Stimulated activated effector memory CD8-positive, alpha-beta T cell treated with anti-CD3 and anti-CD28 coated beads, Interleukin-12 subunit alpha, Interleukin-12 subunit beta, amount 100 ng/mL, for 72 hours (primary cell): Measurements from ENCODE around the gene COL9A2.
"Not testable (repeated sequence)": the region's sequence is repeated elsewhere in the genome, so short reads cannot be mapped to it uniquely, and the experiment has no call there.

ENCODE experiments used
- ATAC-seq: fragments of 150-1000 bp; cut with Tn5 transposase; 2 replicates; pipeline ENCODE4 v1.10.0; 2021
- DNase-seq, 2 donors: peaks; one replicate each; pipeline ENCODE4 v3.0.0; 2021 to 2022; ENCODE audit warnings: low spot score in 2 of 2
- H3K27ac Mint-ChIP-seq: one replicate; pipeline ENCODE4 v1.8.0; 2022; ENCODE audit warnings: mild to moderate bottlenecking, mixed read lengths
- H3K36me3 Mint-ChIP-seq: one replicate; pipeline ENCODE4 v1.8.0; 2022; ENCODE audit warnings: mild to moderate bottlenecking, mixed read lengths
- H3K4me1 Mint-ChIP-seq: one replicate; pipeline ENCODE4 v1.8.0; 2022; ENCODE audit warnings: mixed read lengths
- H3K4me3 Mint-ChIP-seq: one replicate; pipeline ENCODE4 v1.8.0; 2022; ENCODE audit warnings: mild to moderate bottlenecking, mixed read lengths
- H3K9me3 Mint-ChIP-seq: one replicate; pipeline ENCODE4 v1.8.0; 2022; ENCODE audit warnings: mixed read lengths

Gene COL9A2

GRCh38 chr1:40339420-40340323 is 22.6 kb upstream of the COL9A2 start:
- H3K36me3 Mint-ChIP-seq = peaks cover 6% of the 10 kb centered on the region
- no peak overlapping the region for H3K4me3 Mint-ChIP-seq
- peaks cover 52% of the 10 kb centered on the region for H3K4me1 Mint-ChIP-seq
- DNase-seq (no peak), ATAC-seq (no peak)
- no peaks in the 10 kb centered on the region for H3K9me3 Mint-ChIP-seq
- no peak overlapping the region for H3K27ac Mint-ChIP-seq

GRCh38 chr1:40338745-40339419 is 21.8 kb upstream of the COL9A2 start:
- peaks cover 44% of the 10 kb centered on the region for H3K4me1 Mint-ChIP-seq
- H3K36me3 Mint-ChIP-seq = peaks cover 6% of the 10 kb centered on the region
- DNase-seq (peak; percentile 92 to 96), ATAC-seq (peak; percentile 89)
- peak overlapping the region; percentile 42 for H3K4me3 Mint-ChIP-seq
- peak overlapping the region; percentile 9 for H3K27ac Mint-ChIP-seq
- H3K9me3 Mint-ChIP-seq = no peaks in the 10 kb centered on the region

- Mint-ChIP-seq H3K4me1 (peaks cover 36% of the 10 kb centered on the region), H3K4me3 (no peak overlapping the region), H3K9me3 (no peaks in the 10 kb centered on the region), H3K36me3 (peaks cover 4% of the 10 kb centered on the region), H3K27ac (no peak overlapping the region)
- DNase-seq = no peak
- no peak for ATAC-seq
These were observed 20.4 kb upstream of the COL9A2 start for GRCh38 chr1:40337443-40337842.

GRCh38 chr1:40332695-40333094 is 15.6 kb upstream of the COL9A2 start:
- H3K27ac Mint-ChIP-seq = no peak overlapping the region
- H3K36me3 Mint-ChIP-seq = no peaks in the 10 kb centered on the region
- no peaks in the 10 kb centered on the region for H3K4me1 Mint-ChIP-seq
- no peak for ATAC-seq
- H3K4me3 Mint-ChIP-seq = no peak overlapping the region
- DNase-seq = no peak
- no peaks in the 10 kb centered on the region for H3K9me3 Mint-ChIP-seq

- not testable (repeated sequence) for H3K4me3 Mint-ChIP-seq, H3K9me3 Mint-ChIP-seq
These were observed 14.3 kb upstream of the COL9A2 start for GRCh38 chr1:40331403-40331802.

GRCh38 chr1:40318970-40319621 is 2.0 kb upstream of the COL9A2 start:
- no peak for DNase-seq
- Mint-ChIP-seq H3K27ac (no peak overlapping the region), H3K36me3 (no peaks in the 10 kb centered on the region), H3K4me3 (no peak overlapping the region), H3K4me1 (peaks cover 31% of the 10 kb centered on the region), H3K9me3 (no peaks in the 10 kb centered on the region)
- ATAC-seq = no peak

More at GRCh38 chr1:40331403-40331802, 14.3 kb upstream of the COL9A2 start:
- H3K27ac Mint-ChIP-seq, H3K4me1 Mint-ChIP-seq, ATAC-seq, DNase-seq, H3K36me3 Mint-ChIP-seq: not testable (repeated sequence)

- ATAC-seq = no peak
- H3K27ac Mint-ChIP-seq = no peak overlapping the region
These were observed 1.4 kb upstream of the COL9A2 start for GRCh38 chr1:40318476-40318875.

GRCh38 chr1:40317394-40318074 is 448 bp upstream of the COL9A2 start:
- Mint-ChIP-seq H3K9me3 (no peaks in the 10 kb centered on the region), H3K36me3 (no peaks in the 10 kb centered on the region), H3K4me1 (peaks cover 38% of the 10 kb centered on the region), H3K4me3 (peak overlapping the region; percentile 85), H3K27ac (no peak overlapping the region)
- ATAC-seq (no peak), DNase-seq (no peak)

More at GRCh38 chr1:40318476-40318875, 1.4 kb upstream of the COL9A2 start:
- H3K4me3 Mint-ChIP-seq = no peak overlapping the region
- no peaks in the 10 kb centered on the region for H3K36me3 Mint-ChIP-seq
- H3K4me1 Mint-ChIP-seq = peaks cover 31% of the 10 kb centered on the region
- DNase-seq = no peak
- no peaks in the 10 kb centered on the region for H3K9me3 Mint-ChIP-seq

- peak; percentile 23 to 77 for DNase-seq
- H3K27ac Mint-ChIP-seq = peak overlapping the region; percentile 84
- ATAC-seq = peak; percentile 55
- peak overlapping the region; percentile 85 for H3K4me3 Mint-ChIP-seq
- no peaks in the 10 kb centered on the region for H3K36me3 Mint-ChIP-seq
- peaks cover 38% of the 10 kb centered on the region for H3K4me1 Mint-ChIP-seq
- no peaks in the 10 kb centered on the region for H3K9me3 Mint-ChIP-seq
These were observed 1.1 kb downstream of the COL9A2 start for GRCh38 chr1:40315795-40316594.

GRCh38 chr1:40315239-40315794 is 1.8 kb downstream of the COL9A2 start:
- peaks cover 38% of the 10 kb centered on the region for H3K4me1 Mint-ChIP-seq
- peak overlapping the region; percentile 85 for H3K4me3 Mint-ChIP-seq
- peak; percentile 83 to 91 for DNase-seq

GRCh38 chr1:40314721-40315238 is 2.3 kb downstream of the COL9A2 start:
- peaks cover 38% of the 10 kb centered on the region for H3K4me1 Mint-ChIP-seq
- H3K4me3 Mint-ChIP-seq = peak overlapping the region; percentile 85
- no peak for ATAC-seq
- H3K9me3 Mint-ChIP-seq = no peaks in the 10 kb centered on the region
- no peaks in the 10 kb centered on the region for H3K36me3 Mint-ChIP-seq
- no peak for DNase-seq
- H3K27ac Mint-ChIP-seq = no peak overlapping the region

More at GRCh38 chr1:40315239-40315794, 1.8 kb downstream of the COL9A2 start:
- H3K36me3 Mint-ChIP-seq = no peaks in the 10 kb centered on the region
- H3K27ac Mint-ChIP-seq = peak overlapping the region; percentile 84
- H3K9me3 Mint-ChIP-seq = no peaks in the 10 kb centered on the region
- peak; percentile 78 for ATAC-seq

GRCh38 chr1:40313958-40314720 is 2.9 kb downstream of the COL9A2 start:
- no peak for ATAC-seq
- no peak overlapping the region for H3K27ac Mint-ChIP-seq

GRCh38 chr1:40313329-40313957 is 3.6 kb downstream of the COL9A2 start:
- no peaks in the 10 kb centered on the region for H3K9me3 Mint-ChIP-seq
- H3K27ac Mint-ChIP-seq = peak overlapping the region; percentile 85
- DNase-seq = no peak
- H3K4me1 Mint-ChIP-seq = peaks cover 32% of the 10 kb centered on the region
- no peak for ATAC-seq
- no peaks in the 10 kb centered on the region for H3K36me3 Mint-ChIP-seq
- peak overlapping the region; percentile 38 for H3K4me3 Mint-ChIP-seq

More at GRCh38 chr1:40313958-40314720, 2.9 kb downstream of the COL9A2 start:
- H3K4me3 Mint-ChIP-seq = peak overlapping the region; percentile 85
- H3K36me3 Mint-ChIP-seq = no peaks in the 10 kb centered on the region
- H3K9me3 Mint-ChIP-seq = no peaks in the 10 kb centered on the region
- H3K4me1 Mint-ChIP-seq = peaks cover 38% of the 10 kb centered on the region
- no peak for DNase-seq
